GM12892 (cell line): ENCODE measurements around the gene SLC35B2.

Experiments used
- DNase-seq: peaks from one replicate; pipeline ENCODE4 v3.0.0; 2011; ENCODE audit not compliant: insufficient read length
- FAIRE-seq: peaks from 2 replicates; lab custom pipeline; 2011; peaks lifted over from hg19 to GRCh38; lab: Jason Lieb, UNC
- POLR2A ChIP-seq: IDR thresholded peaks from 2 replicates; pipeline ENCODE4 v1.6.1; 2011; ENCODE audit warnings: low read depth, low read length, control low read depth
- POLR2AphosphoS5 ChIP-seq: IDR thresholded peaks from 2 replicates; pipeline ENCODE4 v1.6.1; 2011; ENCODE audit warnings: low read depth, low read length, control low read depth
- TAF1 ChIP-seq: IDR thresholded peaks from 2 replicates; pipeline ENCODE4 v1.6.1; 2011; ENCODE audit warnings: low read depth, mild to moderate bottlenecking, control low read depth, low read length, borderline replicate concordance

SLC35B2 gene

GRCh38 chr6:44264154-44265006, 7.1 kb upstream of the SLC35B2 start:
- FAIRE-seq = peak; percentile 86
- peak; percentile 68 for TF ChIP-seq POLR2AphosphoS5
- 0 out of 2 replicates have a peak, but pooled peaks have one; percentile 7 for TF ChIP-seq TAF1
- TF ChIP-seq POLR2A = peak; percentile 61; the same call in 1 of the 2 replicates
- peak; percentile 70 for DNase-seq

GRCh38 chr6:44263354-44264100, 6.2 kb upstream of the SLC35B2 start:
- FAIRE-seq (peak; percentile 87), DNase-seq (no peak)
- TF ChIP-seq POLR2A (peak; percentile 70), POLR2AphosphoS5 (peak; percentile 83), TAF1 (no peak)

- no peak for TF ChIP-seq POLR2AphosphoS5
- peak; percentile 57; the same call in 1 of the 2 replicates for TF ChIP-seq POLR2A
- FAIRE-seq = peak; percentile 38
- no peak for DNase-seq
Measured at GRCh38 chr6:44262467-44263353, 5.4 kb upstream of the SLC35B2 start.

GRCh38 chr6:44261581-44261980, 4.3 kb upstream of the SLC35B2 start:
- TF ChIP-seq TAF1 (no peak), POLR2AphosphoS5 (no peak), POLR2A (no peak)
- FAIRE-seq (no peak), DNase-seq (no peak)

GRCh38 chr6:44260451-44261297, 3.3 kb upstream of the SLC35B2 start:
- TF ChIP-seq POLR2A (peak; percentile 6; the same call in 1 of the 2 replicates), TAF1 (no peak), POLR2AphosphoS5 (peak; percentile 46; the same call in 1 of the 2 replicates)
- FAIRE-seq = peak; percentile 83
- DNase-seq = no peak

GRCh38 chr6:44260011-44260410, 2.7 kb upstream of the SLC35B2 start:
- DNase-seq (no peak), FAIRE-seq (no peak)
- TF ChIP-seq POLR2AphosphoS5 = no peak; the same call in 1 of the 2 replicates
- TF ChIP-seq POLR2A = peak; percentile 22; the same call in 1 of the 2 replicates
- TF ChIP-seq TAF1 = no peak

GRCh38 chr6:44258921-44259320, 1.6 kb upstream of the SLC35B2 start:
- DNase-seq = no peak
- TF ChIP-seq POLR2AphosphoS5 (no peak), TAF1 (no peak), POLR2A (no peak)
- FAIRE-seq = no peak

- peak; percentile 51 for FAIRE-seq
- DNase-seq = no peak
- TF ChIP-seq POLR2AphosphoS5 = no peak
- no peak for TF ChIP-seq TAF1
- no peak for TF ChIP-seq POLR2A
Measured at GRCh38 chr6:44258325-44258863, 1.1 kb upstream of the SLC35B2 start.

- no peak for DNase-seq
- no peak for FAIRE-seq
- TF ChIP-seq TAF1 (no peak), POLR2AphosphoS5 (peak; percentile 80; the same call in 1 of the 2 replicates), POLR2A (peak; percentile 68; the same call in 1 of the 2 replicates)
Measured at GRCh38 chr6:44257753-44258324, 511 bp upstream of the SLC35B2 start.
